ENCODE measurements around the gene ZNF283. TPM values are rescaled to one million over a fixed set of nuclear protein-coding genes. Genes with fewer than 3 reads are reported as not detected.

ZNF283 gene
- total RNA-seq, 1 donor from 2014 or later = 12.7 TPM

DNA sequence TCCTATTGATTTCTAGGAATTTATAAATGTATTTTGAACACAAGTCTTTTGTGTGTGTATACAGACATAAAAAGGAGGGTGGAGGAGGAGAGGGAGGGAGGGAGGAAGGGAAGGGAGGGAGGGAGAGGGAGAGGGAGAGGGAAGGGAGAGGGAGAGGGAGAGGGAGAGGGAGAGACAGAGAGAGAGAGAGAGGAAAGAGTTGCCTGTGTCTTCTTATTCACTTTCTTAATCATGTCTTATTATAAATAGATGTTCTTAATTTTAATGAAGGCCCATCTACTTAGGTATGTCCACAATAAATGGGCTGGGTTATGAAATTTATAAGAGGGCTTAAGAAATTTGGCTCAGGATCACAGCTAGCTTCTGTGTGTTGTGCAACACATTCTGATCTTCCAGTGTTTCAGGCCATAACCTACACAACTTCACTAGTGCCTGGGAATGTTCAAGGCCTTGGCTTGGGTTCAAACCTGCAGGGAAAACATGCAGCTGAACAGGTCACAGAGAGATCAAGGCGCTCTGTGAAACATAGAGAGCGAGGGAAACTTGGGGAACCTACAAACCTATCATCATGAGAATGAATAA lies 68.7 kb downstream of the ZNF283 start:
- no peaks in the 10 kb centered on the region for H3K27me3 ChIP-seq (ENCODE audit: low read depth)
- no peaks in the 10 kb centered on the region for H3K4me1 ChIP-seq
- no peak overlapping the region for H3K4me3 ChIP-seq
- TF ChIP-seq, protein P1, sequence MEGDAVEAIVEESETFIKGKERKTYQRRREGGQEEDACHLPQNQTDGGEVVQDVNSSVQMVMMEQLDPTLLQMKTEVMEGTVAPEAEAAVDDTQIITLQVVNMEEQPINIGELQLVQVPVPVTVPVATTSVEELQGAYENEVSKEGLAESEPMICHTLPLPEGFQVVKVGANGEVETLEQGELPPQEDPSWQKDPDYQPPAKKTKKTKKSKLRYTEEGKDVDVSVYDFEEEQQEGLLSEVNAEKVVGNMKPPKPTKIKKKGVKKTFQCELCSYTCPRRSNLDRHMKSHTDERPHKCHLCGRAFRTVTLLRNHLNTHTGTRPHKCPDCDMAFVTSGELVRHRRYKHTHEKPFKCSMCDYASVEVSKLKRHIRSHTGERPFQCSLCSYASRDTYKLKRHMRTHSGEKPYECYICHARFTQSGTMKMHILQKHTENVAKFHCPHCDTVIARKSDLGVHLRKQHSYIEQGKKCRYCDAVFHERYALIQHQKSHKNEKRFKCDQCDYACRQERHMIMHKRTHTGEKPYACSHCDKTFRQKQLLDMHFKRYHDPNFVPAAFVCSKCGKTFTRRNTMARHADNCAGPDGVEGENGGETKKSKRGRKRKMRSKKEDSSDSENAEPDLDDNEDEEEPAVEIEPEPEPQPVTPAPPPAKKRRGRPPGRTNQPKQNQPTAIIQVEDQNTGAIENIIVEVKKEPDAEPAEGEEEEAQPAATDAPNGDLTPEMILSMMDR (IDR thresholded peaks at IDR 0.05) = no peak
- no peak overlapping the region for H3K27ac ChIP-seq
- H3K9me3 ChIP-seq = peaks cover 44% of the 10 kb centered on the region
- intact Hi-C loops (cut with DNase I) = no loop called here
- no peaks in the 10 kb centered on the region for H3K36me3 ChIP-seq
- DNase-seq (no peak), ATAC-seq (no peak)

Other genes starting within 250 kb of the ZNF283 start
- gene IRGQ, start 231.2 kb upstream of the ZNF283 start, total RNA-seq = 21.1 TPM
- gene ZNF576, start 230.7 kb upstream of the ZNF283 start, total RNA-seq = 14.2 TPM
- 0.24 TPM for gene SRRM5, start 215.2 kb upstream of the ZNF283 start, total RNA-seq
- 29.6 TPM for gene ZNF428, start 207.7 kb upstream of the ZNF283 start, total RNA-seq
- gene CADM4, start 187.5 kb upstream of the ZNF283 start, total RNA-seq = 8.1 TPM
- 96.2 TPM for gene PLAUR, start 157.2 kb upstream of the ZNF283 start, total RNA-seq
- not detected for gene IRGC, start 111.2 kb upstream of the ZNF283 start, total RNA-seq
- 47.3 TPM for gene SMG9, start 72.4 kb upstream of the ZNF283 start, total RNA-seq
- gene KCNN4, start 46.3 kb upstream of the ZNF283 start, total RNA-seq = 3.6 TPM
- 7.5 TPM for gene LYPD5, start 24.9 kb upstream of the ZNF283 start, total RNA-seq
- 3.2 TPM for gene ZNF404, start 56.6 kb downstream of the ZNF283 start, total RNA-seq
- gene ZNF45, start 108.0 kb downstream of the ZNF283 start, total RNA-seq = 13.3 TPM
- gene ZNF221, start 123.9 kb downstream of the ZNF283 start, total RNA-seq = 6.2 TPM
- 8.9 TPM for gene ZNF155, start 156.9 kb downstream of the ZNF283 start, total RNA-seq
- 4.8 TPM for gene ZNF230, start 175.6 kb downstream of the ZNF283 start, total RNA-seq
- gene ZNF222, start 198.1 kb downstream of the ZNF283 start, total RNA-seq = 3.1 TPM
- 5.7 TPM for gene ZNF223, start 224.7 kb downstream of the ZNF283 start, total RNA-seq
- 2.4 TPM for gene ZNF284, start 244.8 kb downstream of the ZNF283 start, total RNA-seq